HG03575 (cell line): Measurements from ENCODE around the gene B4GALT1.
A peak's percentile ranks its signal among the peaks of the same experiment; 100 is the strongest.
"Not testable (repeated sequence)": the region's sequence is repeated elsewhere in the genome, so short reads cannot be mapped to it uniquely, and the experiment has no call there.

Experiments used
- ATAC-seq: cut with Tn5 transposase; IDR thresholded peaks from one replicate; pipeline ENCODE4 v1.9.1; 2021; ENCODE audit not compliant: unreplicated experiment, insufficient number of reproducible peaks, low FRiP score; ENCODE audit errors: extremely low read depth

Gene B4GALT1

GRCh38 chr9:33185858-33186257 lies 18.7 kb upstream of the B4GALT1 start:
- no peak for ATAC-seq

GRCh38 chr9:33185406-33185805 lies 18.3 kb upstream of the B4GALT1 start:
- no peak for ATAC-seq

GRCh38 chr9:33184963-33185362 lies 17.8 kb upstream of the B4GALT1 start:
- no peak for ATAC-seq

GRCh38 chr9:33182519-33182918 lies 15.4 kb upstream of the B4GALT1 start:
- no peak for ATAC-seq

- ATAC-seq = no peak
These were observed 13.5 kb upstream of the B4GALT1 start for GRCh38 chr9:33180526-33181184.

- no peak for ATAC-seq
These were observed 12.0 kb upstream of the B4GALT1 start for GRCh38 chr9:33178972-33179697.

GRCh38 chr9:33177639-33178038 lies 10.5 kb upstream of the B4GALT1 start:
- ATAC-seq = no peak

DNA sequence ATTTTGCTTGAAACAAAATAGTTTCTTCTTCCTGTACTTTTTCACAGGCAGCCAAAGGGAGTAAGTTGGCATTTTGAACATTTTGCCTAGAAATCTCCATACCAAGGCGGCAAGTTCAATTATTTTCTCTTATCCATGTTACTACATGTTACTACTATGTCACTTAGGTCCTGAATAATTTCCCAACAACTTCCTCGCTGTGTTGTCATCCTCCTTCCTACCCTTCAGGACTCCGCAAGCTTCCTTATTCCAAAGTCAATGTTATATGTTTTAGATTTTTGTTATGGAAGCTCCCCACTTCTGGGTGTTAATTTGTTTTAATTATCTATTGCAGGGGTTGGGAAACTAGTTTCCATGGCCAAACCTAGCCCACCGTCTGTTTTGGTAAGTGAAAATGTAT lies 9.9 kb upstream of the B4GALT1 start:
- no peak for ATAC-seq

- ATAC-seq = no peak
These were observed 8.7 kb upstream of the B4GALT1 start for GRCh38 chr9:33175649-33176325.

GRCh38 chr9:33172256-33173238 lies 5.4 kb upstream of the B4GALT1 start:
- ATAC-seq = no peak

DNA sequence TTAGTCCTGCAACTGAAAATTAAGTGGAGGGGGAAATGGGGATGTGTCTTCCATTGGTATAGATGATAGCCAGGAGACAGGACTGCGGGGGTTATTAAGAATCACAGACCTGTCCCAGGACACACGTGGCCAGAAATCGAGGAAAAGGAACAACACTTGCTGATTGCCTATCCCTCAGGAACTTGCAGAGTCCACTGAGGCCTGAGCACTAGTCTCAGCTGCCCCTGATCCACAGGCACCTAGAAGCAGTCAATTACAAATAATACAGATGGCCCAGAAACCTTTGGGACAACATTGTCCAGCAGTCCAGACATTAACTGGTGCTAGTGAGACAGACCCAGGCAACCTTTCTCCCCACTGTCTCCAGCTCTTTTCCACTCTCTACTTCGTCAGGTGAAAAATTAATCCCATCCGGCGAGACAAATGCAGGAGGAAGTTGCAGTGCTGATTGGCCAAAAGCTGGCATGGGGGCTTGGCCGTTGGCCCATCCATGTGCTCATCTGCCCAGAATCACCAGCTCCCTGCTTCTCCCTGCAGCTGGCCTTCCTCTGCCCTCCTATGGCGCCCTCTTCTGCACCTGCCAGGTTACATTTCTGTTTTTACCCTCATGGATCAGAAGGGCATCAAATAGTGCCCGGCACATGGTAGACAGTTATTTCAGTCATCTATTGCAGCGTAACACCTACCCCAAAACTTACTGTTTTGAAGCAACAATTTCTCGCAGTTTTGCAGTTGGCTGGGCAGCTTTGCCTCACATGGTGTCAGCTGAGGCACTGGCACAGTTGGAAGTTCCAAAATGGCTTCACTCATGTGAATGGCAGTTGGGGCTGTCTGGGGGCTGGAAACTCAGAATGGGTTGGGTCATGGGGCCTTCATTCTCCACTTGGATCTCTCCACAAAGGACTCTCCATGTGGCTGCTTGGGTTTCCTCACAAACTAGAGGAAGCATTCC lies 3.6 kb upstream of the B4GALT1 start:
- no peak for ATAC-seq

DNA sequence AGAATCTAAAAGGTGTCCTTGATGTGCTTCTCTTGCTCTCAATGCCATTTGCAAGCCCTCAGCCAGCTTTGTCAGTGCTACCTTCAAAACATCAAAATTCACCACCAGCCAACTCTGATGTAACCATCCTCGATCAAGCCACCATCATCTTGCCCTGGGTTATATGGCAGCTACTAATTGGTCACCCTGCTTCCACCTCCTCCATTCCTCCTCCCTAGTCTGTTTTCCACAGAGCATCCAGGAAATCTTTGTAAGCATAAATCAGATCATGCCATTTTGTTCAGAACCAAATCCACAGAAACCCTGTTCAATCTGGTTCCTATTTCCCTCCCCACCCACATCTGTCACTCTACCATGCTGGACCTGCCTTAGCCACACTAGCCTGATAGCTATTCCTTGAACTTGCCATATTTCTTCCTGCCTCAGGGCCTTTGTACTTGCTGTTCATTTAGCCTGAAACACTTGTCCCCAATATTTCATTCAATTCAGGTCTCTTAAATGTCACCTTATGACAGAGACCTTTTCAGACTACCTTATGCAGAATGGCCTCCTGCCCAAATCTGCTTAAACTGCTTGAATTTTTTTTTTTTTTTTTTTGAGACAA lies 1.9 kb upstream of the B4GALT1 start:
- ATAC-seq = no peak

GRCh38 chr9:33167972-33168461 lies 881 bp upstream of the B4GALT1 start:
- ATAC-seq = no peak

GRCh38 chr9:33166231-33167083 lies 679 bp downstream of the B4GALT1 start:
- ATAC-seq = no peak

- peak; percentile 22 for ATAC-seq
These were observed 1.6 kb downstream of the B4GALT1 start for GRCh38 chr9:33165263-33166151.

DNA sequence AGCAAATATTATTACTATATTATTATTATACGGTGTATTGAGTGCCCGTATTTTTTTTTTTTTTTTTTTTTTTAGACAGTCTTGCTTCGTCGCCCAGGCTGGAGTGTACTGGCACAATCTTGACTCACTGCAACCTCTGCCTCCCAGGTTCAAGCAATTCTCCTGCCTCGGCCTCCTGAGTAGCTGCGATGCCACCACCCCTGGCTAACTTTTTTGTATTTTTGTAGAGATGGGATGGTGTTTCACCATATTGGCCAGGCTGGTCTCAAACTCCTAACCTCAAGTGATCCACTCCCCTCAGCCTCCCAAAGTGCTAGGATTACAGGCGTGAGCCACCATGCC lies 2.2 kb downstream of the B4GALT1 start:
- not testable (repeated sequence) for ATAC-seq
